Stimulated activated naive CD8-positive, alpha-beta T cell treated with anti-CD3 and anti-CD28 coated beads, Interleukin-15, amount 100 ng/mL, for 72 hours (primary cell): ENCODE data around the gene FOXA2.

Experiments used
- ATAC-seq: fragments of 150-1000 bp; cut with Tn5 transposase; 2 replicates; pipeline ENCODE4 v1.10.0; 2021; ENCODE audit warnings: mild to moderate bottlenecking, moderate library complexity
- DNase-seq, 2 donors: peaks; one replicate each; pipeline ENCODE4 v3.0.0; 2021 to 2022
- H3K27ac Mint-ChIP-seq, 2 donors: one replicate each; pipeline ENCODE4 v1.8.0; 2022; ENCODE audit warnings: mild to moderate bottlenecking in 2 of 2, mixed read lengths in 2 of 2, moderate library complexity in 2 of 2
- H3K27me3 Mint-ChIP-seq: one replicate; pipeline ENCODE4 v1.8.0; 2022; ENCODE audit warnings: mixed read lengths
- H3K4me1 Mint-ChIP-seq: one replicate; pipeline ENCODE4 v1.8.0; 2022; ENCODE audit warnings: mild to moderate bottlenecking, mixed read lengths
- H3K4me3 Mint-ChIP-seq, 2 donors: one replicate each; pipeline ENCODE4 v1.8.0; 2022; ENCODE audit warnings: mild to moderate bottlenecking in 2 of 2, mixed read lengths in 2 of 2, moderate library complexity in 1 of 2
- H3K9me3 Mint-ChIP-seq, 2 donors: one replicate each; pipeline ENCODE4 v1.8.0; 2022; ENCODE audit warnings: mixed read lengths in 2 of 2

The FOXA2 gene

GRCh38 chr20:22577515-22578220 lies 6.7 kb downstream of the FOXA2 start:
- DNase-seq, result no peak
- ATAC-seq, result no peak
- no peak overlapping the region for H3K27ac Mint-ChIP-seq
- H3K4me3 Mint-ChIP-seq, result no peak overlapping the region
- H3K27me3 Mint-ChIP-seq, result peaks cover 100% of the 10 kb centered on the region
- peaks cover 20% of the 10 kb centered on the region for H3K4me1 Mint-ChIP-seq
- peaks cover 0 to 7% of the 10 kb centered on the region in 2 donors for H3K9me3 Mint-ChIP-seq

GRCh38 chr20:22576733-22577514 lies 7.4 kb downstream of the FOXA2 start:
- ATAC-seq (no peak), DNase-seq (no peak)
- Mint-ChIP-seq H3K27ac (peak overlapping the region in 1 of 2 donors; percentile 63), H3K27me3 (peaks cover 100% of the 10 kb centered on the region), H3K4me3 (no peak overlapping the region), H3K4me1 (peaks cover 19% of the 10 kb centered on the region), H3K9me3 (peaks cover 0 to 7% of the 10 kb centered on the region in 2 donors)

GRCh38 chr20:22576273-22576672 lies 8.1 kb downstream of the FOXA2 start:
- Mint-ChIP-seq H3K27me3 (peaks cover 100% of the 10 kb centered on the region), H3K4me3 (no peak overlapping the region), H3K9me3 (peaks cover 0 to 7% of the 10 kb centered on the region in 2 donors), H3K4me1 (peaks cover 14% of the 10 kb centered on the region), H3K27ac (no peak overlapping the region)
- ATAC-seq (no peak), DNase-seq (no peak)

GRCh38 chr20:22575737-22576136 lies 8.6 kb downstream of the FOXA2 start:
- H3K4me1 Mint-ChIP-seq, result peaks cover 14% of the 10 kb centered on the region
- DNase-seq (no peak), ATAC-seq (no peak)
- peaks cover 0 to 7% of the 10 kb centered on the region in 2 donors for H3K9me3 Mint-ChIP-seq
- H3K27me3 Mint-ChIP-seq, result peaks cover 100% of the 10 kb centered on the region
- no peak overlapping the region for H3K4me3 Mint-ChIP-seq
- no peak overlapping the region for H3K27ac Mint-ChIP-seq

- H3K4me1 Mint-ChIP-seq, result peaks cover 14% of the 10 kb centered on the region
- H3K27ac Mint-ChIP-seq, result no peak overlapping the region
- ATAC-seq (no peak), DNase-seq (no peak)
- peaks cover 98% of the 10 kb centered on the region for H3K27me3 Mint-ChIP-seq
- peaks cover 0 to 7% of the 10 kb centered on the region in 2 donors for H3K9me3 Mint-ChIP-seq
- H3K4me3 Mint-ChIP-seq, result no peak overlapping the region
Measured at GRCh38 chr20:22575087-22575721, 9.2 kb downstream of the FOXA2 start.

GRCh38 chr20:22574545-22575086 lies 9.8 kb downstream of the FOXA2 start:
- peaks cover 14% of the 10 kb centered on the region for H3K4me1 Mint-ChIP-seq
- H3K9me3 Mint-ChIP-seq, result peaks cover 0 to 7% of the 10 kb centered on the region in 2 donors
- H3K4me3 Mint-ChIP-seq, result no peak overlapping the region
- peaks cover 94% of the 10 kb centered on the region for H3K27me3 Mint-ChIP-seq
- no peak overlapping the region for H3K27ac Mint-ChIP-seq
- no peak for ATAC-seq
- no peak for DNase-seq

- H3K4me1 Mint-ChIP-seq, result peaks cover 10% of the 10 kb centered on the region
- no peak for ATAC-seq
- peaks cover 94% of the 10 kb centered on the region for H3K27me3 Mint-ChIP-seq
- DNase-seq, result no peak
- H3K27ac Mint-ChIP-seq, result no peak overlapping the region
- no peak overlapping the region for H3K4me3 Mint-ChIP-seq
- no peaks in the 10 kb centered on the region for H3K9me3 Mint-ChIP-seq
Measured at GRCh38 chr20:22572491-22572890, 11.9 kb downstream of the FOXA2 start.

GRCh38 chr20:22572023-22572422 lies 12.3 kb downstream of the FOXA2 start:
- no peak overlapping the region for H3K4me3 Mint-ChIP-seq
- H3K9me3 Mint-ChIP-seq, result no peaks in the 10 kb centered on the region
- no peak for ATAC-seq
- peaks cover 94% of the 10 kb centered on the region for H3K27me3 Mint-ChIP-seq
- H3K4me1 Mint-ChIP-seq, result peaks cover 10% of the 10 kb centered on the region
- DNase-seq, result no peak
- H3K27ac Mint-ChIP-seq, result no peak overlapping the region

GRCh38 chr20:22569353-22569752 lies 15.0 kb downstream of the FOXA2 start:
- Mint-ChIP-seq H3K9me3 (no peaks in the 10 kb centered on the region), H3K4me3 (no peak overlapping the region), H3K27me3 (peaks cover 88% of the 10 kb centered on the region), H3K27ac (no peak overlapping the region), H3K4me1 (no peaks in the 10 kb centered on the region)
- DNase-seq (no peak), ATAC-seq (no peak)

- Mint-ChIP-seq H3K9me3 (no peaks in the 10 kb centered on the region), H3K27ac (no peak overlapping the region), H3K27me3 (peaks cover 88% of the 10 kb centered on the region), H3K4me1 (no peaks in the 10 kb centered on the region), H3K4me3 (no peak overlapping the region)
- ATAC-seq (no peak), DNase-seq (no peak)
Measured at GRCh38 chr20:22568872-22569344, 15.5 kb downstream of the FOXA2 start.

- H3K9me3 Mint-ChIP-seq, result no peaks in the 10 kb centered on the region
- peaks cover 88% of the 10 kb centered on the region for H3K27me3 Mint-ChIP-seq
- no peaks in the 10 kb centered on the region for H3K4me1 Mint-ChIP-seq
- H3K27ac Mint-ChIP-seq, result no peak overlapping the region
- ATAC-seq (no peak), DNase-seq (no peak)
- H3K4me3 Mint-ChIP-seq, result no peak overlapping the region
Measured at GRCh38 chr20:22567944-22568871, 16.2 kb downstream of the FOXA2 start.

GRCh38 chr20:22566876-22567658 lies 17.3 kb downstream of the FOXA2 start:
- H3K27ac Mint-ChIP-seq, result no peak overlapping the region
- ATAC-seq (no peak), DNase-seq (no peak)
- H3K4me3 Mint-ChIP-seq, result no peak overlapping the region
- H3K9me3 Mint-ChIP-seq, result no peaks in the 10 kb centered on the region
- H3K27me3 Mint-ChIP-seq, result peaks cover 88% of the 10 kb centered on the region
- no peaks in the 10 kb centered on the region for H3K4me1 Mint-ChIP-seq

- ATAC-seq (no peak), DNase-seq (no peak)
- Mint-ChIP-seq H3K4me1 (no peaks in the 10 kb centered on the region), H3K27me3 (peaks cover 95% of the 10 kb centered on the region), H3K9me3 (peaks cover 0 to 5% of the 10 kb centered on the region in 2 donors), H3K4me3 (no peak overlapping the region), H3K27ac (no peak overlapping the region)
Measured at GRCh38 chr20:22563062-22563965, 21.1 kb downstream of the FOXA2 start.
